ENCODE data around the gene ZBTB46. TPM values are rescaled to one million over a fixed set of nuclear protein-coding genes. Genes with fewer than 3 reads are reported as not detected.

ZBTB46 gene
- total RNA-seq, 4 donors from 2014 or later = 1.2 to 6.7 (median 5.7) TPM

- peak overlapping the region; percentile 62 for H3K4me3 ChIP-seq (ENCODE audit: low read depth, poor library complexity, severe bottlenecking)
- no peak for DNase-seq (ENCODE audit: low spot score in 2 of 2)
- 12 to 15% methylated on average over 10 of the region's 10 CpGs for WGBS, 2 donors
- intact Hi-C loops (cut with DNase I; ENCODE audit: low total_unique reads) = no loop called here
- TF ChIP-seq POLR2A (IDR thresholded peaks at IDR 0.05) (no peak), CTCF (IDR thresholded peaks at IDR 0.05) (no peak)
Measured at GRCh38 chr20:63829603-63829944, 1.5 kb downstream of the ZBTB46 start.

DNA sequence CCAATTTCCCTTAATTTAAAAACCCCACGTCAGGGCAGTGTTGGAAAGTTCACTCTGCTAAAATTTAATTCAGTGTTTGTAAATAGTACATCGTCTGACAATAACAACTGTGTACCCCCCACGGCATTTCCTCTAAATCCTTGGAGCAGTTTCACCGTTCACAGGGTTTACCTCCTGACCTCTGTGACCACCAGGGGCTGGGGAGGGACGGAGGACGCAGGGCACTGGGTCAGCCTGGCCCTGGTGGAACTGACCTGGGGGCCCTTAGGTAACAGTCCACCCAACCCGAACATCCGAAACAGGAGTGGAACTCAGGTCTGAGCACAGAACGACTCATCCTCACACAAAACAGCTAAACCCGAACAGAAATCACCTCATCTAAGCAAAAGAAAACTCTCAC, 2.1 kb downstream of the ZBTB46 start:
- TF ChIP-seq CTCF (IDR thresholded peaks at IDR 0.05) = no peak
- TF ChIP-seq POLR2A (IDR thresholded peaks at IDR 0.05) = no peak
- H3K4me3 ChIP-seq (ENCODE audit: low read depth, poor library complexity, severe bottlenecking) = no peak overlapping the region
- DNase-seq (ENCODE audit: low spot score in 2 of 2) = no peak
- intact Hi-C loops (cut with DNase I; ENCODE audit: low total_unique reads) = no loop called here
- 76 to 77% methylated on average over 10 of the region's 10 CpGs for WGBS, 2 donors

DNA sequence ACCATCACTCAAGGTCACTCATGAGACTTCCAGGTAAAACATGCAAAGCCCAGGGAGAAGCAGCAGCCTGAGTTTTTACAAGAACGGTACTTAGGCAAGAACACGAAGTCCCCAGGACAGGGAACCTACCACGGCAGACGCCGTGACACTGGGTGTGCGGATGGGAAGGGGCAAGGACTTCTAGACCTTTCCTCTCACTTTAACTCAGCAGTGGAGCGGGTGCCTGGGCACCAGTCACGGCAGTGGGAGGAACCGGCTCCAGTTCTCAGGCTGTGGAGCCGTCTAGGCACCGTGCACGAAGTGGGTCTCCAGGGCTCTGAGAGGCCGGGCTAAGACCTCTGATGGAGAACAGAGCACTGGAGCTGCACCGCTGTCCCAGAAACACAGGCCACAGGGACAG, 2.5 kb downstream of the ZBTB46 start:
- WGBS, 2 donors = 84 to 89% methylated on average over 14 of the region's 14 CpGs
- no peak for TF ChIP-seq CTCF (IDR thresholded peaks at IDR 0.05)
- no peak for TF ChIP-seq POLR2A (IDR thresholded peaks at IDR 0.05)
- DNase-seq (ENCODE audit: low spot score in 2 of 2) = no peak
- intact Hi-C loops (cut with DNase I; ENCODE audit: low total_unique reads) = no loop called here
- H3K4me3 ChIP-seq (ENCODE audit: low read depth, poor library complexity, severe bottlenecking) = no peak overlapping the region

DNA sequence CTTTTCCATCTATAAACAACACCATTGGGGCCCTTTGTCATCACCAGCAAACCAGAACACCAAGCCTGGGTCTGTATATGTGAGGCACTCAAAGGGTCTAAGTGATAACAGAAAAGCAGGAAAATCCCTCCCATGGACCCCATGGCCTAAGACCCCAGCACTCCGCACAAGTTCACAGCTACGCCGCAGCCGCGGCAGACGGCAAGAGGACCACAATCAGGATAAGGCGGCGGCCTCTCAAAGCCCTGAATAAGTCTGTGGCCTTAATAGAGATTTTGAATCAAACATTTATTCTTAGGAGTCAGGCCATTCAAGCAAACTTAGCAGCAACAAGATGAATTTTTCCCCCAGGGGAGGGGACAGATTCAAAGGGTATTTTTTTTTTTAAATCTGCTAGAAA, 2.9 kb downstream of the ZBTB46 start:
- no peak for TF ChIP-seq POLR2A (IDR thresholded peaks at IDR 0.05)
- no peak for DNase-seq (ENCODE audit: low spot score in 2 of 2)
- WGBS, 2 donors = 89 to 92% methylated on average over 8 of the region's 8 CpGs
- intact Hi-C loops (cut with DNase I; ENCODE audit: low total_unique reads) = no loop called here
- H3K4me3 ChIP-seq (ENCODE audit: low read depth, poor library complexity, severe bottlenecking) = no peak overlapping the region

DNA sequence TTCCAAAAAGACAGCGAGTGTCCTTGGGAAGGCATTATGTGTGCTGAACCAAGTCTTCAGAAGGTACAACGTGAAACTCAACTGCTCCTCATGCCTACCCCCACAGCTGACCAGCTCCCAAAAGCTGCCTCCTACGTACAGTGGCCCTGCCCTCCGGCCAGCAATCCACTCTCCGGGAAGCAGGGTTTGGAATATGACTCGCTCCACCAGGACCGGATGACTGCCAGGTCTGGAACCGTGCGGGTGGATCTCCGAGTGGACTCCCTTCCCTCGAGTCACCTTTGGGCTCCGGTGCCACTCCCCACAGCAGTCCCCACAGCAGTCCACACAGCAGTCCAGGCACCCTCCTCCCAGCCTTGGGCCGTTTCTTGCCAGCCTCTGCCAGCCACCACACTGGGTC, 4.3 kb downstream of the ZBTB46 start:
- intact Hi-C loops (cut with DNase I; ENCODE audit: low total_unique reads) = no loop called here
- TF ChIP-seq CTCF (IDR thresholded peaks at IDR 0.05) (no peak), POLR2A (IDR thresholded peaks at IDR 0.05) (no peak)
- no peak overlapping the region for H3K4me3 ChIP-seq (ENCODE audit: low read depth, poor library complexity, severe bottlenecking)
- WGBS, 2 donors = 73 to 85% methylated on average over 13 of the region's 13 CpGs
- no peak for DNase-seq (ENCODE audit: low spot score in 2 of 2)

GRCh38 chr20:63825331-63826118, 5.5 kb downstream of the ZBTB46 start:
- 92 to 95% methylated on average over 25 of the region's 25 CpGs for WGBS, 2 donors
- intact Hi-C loops (cut with DNase I; ENCODE audit: low total_unique reads) = no loop called here
- DNase-seq (ENCODE audit: low spot score in 2 of 2) = no peak
- no peak for TF ChIP-seq CTCF (IDR thresholded peaks at IDR 0.05)
- no peak for TF ChIP-seq POLR2A (IDR thresholded peaks at IDR 0.05)
- no peak overlapping the region for H3K4me3 ChIP-seq (ENCODE audit: low read depth, poor library complexity, severe bottlenecking)

Measured in lower leg skin (tissue), 4 donors.